NCI-H510A (cell line): Measurements from ENCODE around the gene NTMT1.
"Not testable (repeated sequence)": the region's sequence is repeated elsewhere in the genome, so short reads cannot be mapped to it uniquely, and the experiment has no call there.

ENCODE experiments used
- DNase-seq: peaks from one replicate; lab custom pipeline; 2025; lab: John Stamatoyannopoulos, UW

The NTMT1 gene

GRCh38 chr9:129615407-129616285 lies 10.3 kb upstream of the NTMT1 start:
- DNase-seq = no peak

GRCh38 chr9:129617167-129617566 lies 8.8 kb upstream of the NTMT1 start:
- DNase-seq = no peak

DNA sequence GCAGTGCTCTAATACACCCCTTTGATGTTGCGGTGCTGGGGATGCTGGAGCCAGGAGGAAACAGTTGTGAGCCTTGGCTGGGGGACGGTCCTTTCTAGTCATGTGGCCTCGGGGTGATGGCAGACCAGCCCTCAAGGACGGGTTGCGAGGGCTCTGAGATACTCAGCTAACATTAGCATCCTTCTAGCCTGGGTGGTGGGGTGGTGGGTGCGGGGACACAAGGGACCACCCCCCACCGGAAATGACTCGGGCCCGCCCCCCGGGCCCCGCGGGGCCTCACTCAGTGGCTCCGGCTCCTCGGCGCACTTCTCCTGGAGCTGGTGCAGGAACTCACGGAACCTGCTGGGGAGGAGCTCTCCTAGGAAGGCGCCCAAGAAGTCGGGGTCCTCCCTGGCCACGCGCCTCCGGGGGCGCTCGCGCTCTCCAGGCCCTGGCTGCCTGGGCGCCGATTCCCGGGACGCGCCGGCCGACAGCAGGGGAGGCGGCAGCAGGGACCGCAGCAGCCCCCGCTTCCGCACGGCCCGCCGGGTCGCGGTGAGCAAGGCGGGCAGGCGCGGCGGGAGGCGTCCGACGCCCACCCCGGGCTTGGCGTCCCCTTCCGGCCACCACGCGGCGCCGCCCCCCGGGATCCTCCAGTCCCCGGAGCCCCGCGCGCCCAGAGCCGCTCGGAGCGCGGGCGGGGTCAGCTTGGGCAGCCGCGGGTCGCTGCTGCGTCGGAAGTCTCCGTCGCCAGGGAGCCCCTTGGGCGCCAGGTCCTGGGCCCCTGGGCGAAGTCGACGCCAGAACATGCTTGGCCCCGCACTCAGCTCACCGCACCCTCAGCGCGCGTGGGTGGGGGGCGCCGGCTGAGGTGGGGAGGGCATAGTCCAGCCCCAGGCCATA lies 5.9 kb upstream of the NTMT1 start:
- DNase-seq = no peak

GRCh38 chr9:129620669-129621295 lies 5.2 kb upstream of the NTMT1 start, which contains the start of gene C9orf50:
C9orf50 (minus strand) TSS chr9:129621101; CDS start chr9:129620574, 527 bp downstream.
- no peak for DNase-seq

GRCh38 chr9:129623331-129623730 lies 2.6 kb upstream of the NTMT1 start:
- DNase-seq = no peak

GRCh38 chr9:129624168-129624759 lies 1.7 kb upstream of the NTMT1 start:
- no peak for DNase-seq

GRCh38 chr9:129624947-129625346 lies 1.0 kb upstream of the NTMT1 start:
- no peak for DNase-seq

- no peak for DNase-seq
Measured at GRCh38 chr9:129626625-129627284, 792 bp downstream of the NTMT1 start.

- no peak for DNase-seq
Measured at GRCh38 chr9:129627556-129628440, 1.8 kb downstream of the NTMT1 start.

DNA sequence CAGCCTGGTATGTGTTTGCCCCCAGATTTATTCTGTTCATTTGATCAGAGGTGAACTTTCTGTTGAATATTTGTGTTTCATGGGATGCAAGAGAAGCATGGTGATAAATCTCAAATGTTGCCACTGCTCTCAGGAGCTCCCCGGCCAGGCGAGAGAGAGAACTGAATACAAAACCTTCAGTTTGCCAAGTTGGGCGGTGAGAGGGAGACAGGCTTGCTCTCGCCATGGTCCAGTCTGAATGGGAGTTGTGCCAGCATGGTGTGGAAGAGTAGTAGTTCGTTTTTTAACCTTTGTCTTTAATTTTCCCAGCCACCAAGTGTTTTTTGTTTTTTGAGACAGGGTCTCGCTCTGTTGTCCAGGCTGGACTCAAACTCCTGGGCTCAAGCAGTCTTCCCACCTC lies 2.7 kb downstream of the NTMT1 start:
- DNase-seq = no peak

DNA sequence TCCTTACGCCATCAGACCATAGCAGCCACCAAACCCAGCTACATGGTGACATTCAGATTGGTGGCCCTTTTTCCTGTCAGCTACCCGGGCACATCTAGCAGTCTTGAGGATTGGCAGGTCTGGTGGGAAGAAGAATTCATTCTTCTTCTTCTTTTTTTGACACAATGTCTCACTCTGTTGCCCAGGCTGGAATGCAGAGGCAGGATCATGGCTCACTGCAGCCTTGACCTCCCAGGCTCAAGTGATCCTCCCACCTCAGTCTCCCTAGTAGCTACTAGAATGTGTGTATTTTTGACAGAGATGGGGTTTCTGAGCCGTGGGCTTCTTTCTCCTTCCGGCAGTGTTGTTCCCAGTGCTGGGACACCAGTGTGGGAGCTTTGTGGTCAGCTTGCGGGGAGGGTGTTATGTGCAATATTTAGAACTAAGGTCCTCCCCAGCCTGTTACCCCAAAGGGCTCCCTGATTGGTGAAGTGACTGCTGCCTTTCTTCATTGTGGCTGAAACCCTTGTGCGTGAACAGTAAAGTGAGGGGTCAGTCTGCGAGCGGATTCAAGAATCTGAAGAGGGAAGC lies 3.4 kb downstream of the NTMT1 start:
- DNase-seq = no peak

GRCh38 chr9:129630967-129631673 lies 5.2 kb downstream of the NTMT1 start:
- no peak for DNase-seq

DNA sequence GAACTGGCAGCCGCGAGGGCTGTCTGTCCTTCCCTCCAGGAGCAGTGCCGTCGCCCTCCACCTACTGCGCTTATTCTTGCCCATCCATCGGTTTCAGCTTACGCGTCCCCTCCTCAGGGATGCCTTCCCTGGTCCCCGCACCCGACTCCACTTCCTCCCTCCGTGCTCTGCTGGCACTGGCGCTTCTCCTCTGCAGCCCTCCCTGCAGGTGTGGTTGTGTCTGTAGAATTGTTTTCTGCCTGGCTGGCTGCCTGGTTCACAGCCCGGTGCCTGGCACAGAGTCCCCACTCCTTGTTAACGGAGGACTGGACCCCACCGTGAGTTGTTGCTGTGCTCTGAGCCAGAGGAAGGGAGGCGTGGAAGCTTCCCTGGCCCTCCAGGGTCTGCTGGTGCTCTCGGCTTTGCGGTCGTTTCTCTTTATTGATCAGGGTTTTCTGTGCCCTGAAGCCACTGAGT lies 5.7 kb downstream of the NTMT1 start:
- no peak for DNase-seq

DNA sequence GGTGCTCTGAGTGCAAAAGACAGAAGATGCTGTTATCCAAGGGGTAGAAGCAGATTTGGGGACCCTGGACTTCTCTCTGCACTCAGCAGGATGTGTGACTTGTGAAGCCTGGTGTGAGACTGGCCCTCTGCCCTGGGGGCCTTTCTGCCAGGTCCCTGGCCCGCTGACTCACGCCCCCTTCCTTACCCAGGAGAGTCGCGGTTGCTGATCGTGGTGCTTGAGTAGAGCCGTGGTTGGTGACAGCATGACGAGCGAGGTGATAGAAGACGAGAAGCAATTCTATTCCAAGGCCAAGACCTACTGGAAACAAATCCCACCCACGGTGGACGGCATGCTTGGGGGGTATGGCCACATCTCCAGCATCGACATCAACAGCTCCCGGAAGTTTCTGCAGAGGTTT lies 6.5 kb downstream of the NTMT1 start:
- no peak for DNase-seq

- DNase-seq = no peak
Measured at GRCh38 chr9:129633207-129633606, 7.2 kb downstream of the NTMT1 start.

DNA sequence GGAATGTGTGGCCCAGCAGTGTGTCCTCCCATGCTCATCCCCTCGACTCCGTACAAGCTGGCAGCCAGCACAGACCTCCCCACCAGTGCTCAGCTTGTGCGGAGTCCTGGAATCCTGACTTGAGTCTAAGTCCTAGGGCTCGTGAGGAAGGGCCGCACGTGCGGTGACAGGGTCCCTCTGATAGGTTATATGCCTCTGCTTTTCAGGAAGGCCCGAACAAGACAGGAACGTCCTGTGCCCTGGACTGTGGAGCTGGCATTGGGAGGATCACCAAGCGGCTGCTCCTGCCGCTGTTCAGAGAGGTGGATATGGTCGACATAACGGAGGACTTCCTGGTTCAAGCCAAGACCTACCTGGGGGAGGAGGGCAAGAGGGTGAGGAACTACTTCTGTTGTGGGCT lies 7.9 kb downstream of the NTMT1 start:
- DNase-seq = no peak

- DNase-seq = no peak
Measured at GRCh38 chr9:129635099-129636065, 9.4 kb downstream of the NTMT1 start.

DNA sequence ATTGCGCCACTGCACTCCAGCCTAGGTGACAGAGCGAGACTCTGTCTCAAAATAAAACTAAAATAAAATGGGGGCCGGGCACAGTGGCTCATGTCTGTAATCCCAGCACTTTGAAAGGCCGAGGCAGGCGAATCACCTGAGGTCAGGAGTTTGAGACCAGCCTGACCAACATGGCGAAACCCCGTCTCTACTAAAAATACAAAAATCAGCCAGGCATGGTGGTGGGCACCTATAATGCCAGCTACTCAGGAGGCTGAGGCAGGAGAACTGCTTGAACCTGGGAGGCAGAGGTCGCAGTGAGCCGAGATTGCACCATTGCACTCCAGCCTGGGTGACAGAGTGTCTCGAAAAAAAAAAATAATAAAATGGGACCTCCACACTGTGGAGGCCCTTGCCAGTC lies 10.4 kb downstream of the NTMT1 start:
- DNase-seq = not testable (repeated sequence)
